HepG2 (cell line): Measurements from ENCODE around the gene R3HDM4. TPM values are rescaled to one million over a fixed set of nuclear protein-coding genes. Genes with fewer than 3 reads are reported as not detected.

ENCODE experiments used
- CBFB ChIP-seq: sonication (generic); formaldehyde crosslinking; IDR thresholded peaks from 2 replicates; pipeline ENCODE4 v1.4.0; 2020; ENCODE audit warnings: missing genetic modification reagents
- FLYWCH1 ChIP-seq: sonication (generic); formaldehyde crosslinking; IDR thresholded peaks from 2 replicates; pipeline ENCODE4 v1.8.1; 2023; ENCODE audit warnings: mild to moderate bottlenecking, missing genetic modification reagents
- FOSL1 ChIP-seq: sonication (generic); formaldehyde crosslinking; IDR thresholded peaks from 2 replicates; pipeline ENCODE4 v1.9.0; 2021; ENCODE audit warnings: missing genetic modification reagents, borderline replicate concordance
- JUND ChIP-seq: sonication (generic); formaldehyde crosslinking; IDR thresholded peaks from 2 replicates; pipeline ENCODE4 v1.8.0; 2022; ENCODE audit warnings: mild to moderate bottlenecking, missing genetic modification reagents
- LCORL ChIP-seq, 2 experiments: fragments of 450-650 bp in 1 of 2; sonication (generic) in 1 of 2; formaldehyde crosslinking in 1 of 2; IDR thresholded peaks; 2 replicates each; pipeline versions ENCODE4 v1.5.0 to v1.6.1; 2017 to 2020; ENCODE audit warnings: antibody characterized with exemption in 1 of 2, missing genetic modification reagents in 1 of 2
- NFATC3 ChIP-seq: sonication (generic); formaldehyde crosslinking; IDR thresholded peaks from 2 replicates; pipeline ENCODE4 v1.5.1; 2020; ENCODE audit warnings: mild to moderate bottlenecking, missing genetic modification reagents
- NFKB2 ChIP-seq: sonication (generic); formaldehyde crosslinking; IDR thresholded peaks from 2 replicates; pipeline ENCODE4 v1.4.0; 2020; ENCODE audit warnings: missing genetic modification reagents, borderline replicate concordance
- NKX3-1 ChIP-seq: sonication (generic); formaldehyde crosslinking; IDR thresholded peaks from 2 replicates; pipeline ENCODE4 v1.5.0; 2020; ENCODE audit warnings: missing genetic modification reagents
- PLRG1 ChIP-seq: fragments of 450-650 bp; conservative IDR thresholded peaks from 2 replicates; pipeline ENCODE4 v1.6.1; 2016
- RARA ChIP-seq: IDR thresholded peaks from 2 replicates; pipeline ENCODE4 v1.6.1; 2016; ENCODE audit warnings: missing genetic modification reagents, missing compliant biosample characterization
- SIX4 ChIP-seq: sonication (generic); formaldehyde crosslinking; IDR thresholded peaks from 2 replicates; pipeline ENCODE4 v1.4.0; 2020; ENCODE audit warnings: missing genetic modification reagents
- SNRNP70 ChIP-seq: fragments of 200-400 bp; formaldehyde crosslinking; IDR thresholded peaks from 2 replicates; pipeline ENCODE4 v1.6.1; 2017; ENCODE audit warnings: mild to moderate bottlenecking, low read depth, low read length, moderate library complexity
- SRSF4 ChIP-seq: fragments of 200-400 bp; formaldehyde crosslinking; IDR thresholded peaks from one replicate; pipeline ENCODE4 v1.6.1; 2018; ENCODE audit warnings: mild to moderate bottlenecking, low read depth, low read length, moderate library complexity; ENCODE audit not compliant: poor library complexity, severe bottlenecking
- SRY ChIP-seq: sonication (generic); formaldehyde crosslinking; IDR thresholded peaks from 2 replicates; pipeline ENCODE4 v1.8.0; 2022; ENCODE audit warnings: mild to moderate bottlenecking, missing genetic modification reagents
- TBX3 ChIP-seq: fragments of 450-650 bp; IDR thresholded peaks from 2 replicates; pipeline ENCODE4 v1.6.1; 2017; ENCODE audit warnings: antibody characterized with exemption, mild to moderate bottlenecking, inconsistent platforms, borderline replicate concordance
- ZNF317 ChIP-seq: sonication (generic); formaldehyde crosslinking; IDR thresholded peaks from 2 replicates; pipeline ENCODE4 v1.5.0; 2020; ENCODE audit warnings: mild to moderate bottlenecking, missing genetic modification reagents
- ZNF350 ChIP-seq: sonication (generic); formaldehyde crosslinking; IDR thresholded peaks from 2 replicates; pipeline ENCODE4 v1.4.0; 2020; ENCODE audit warnings: mild to moderate bottlenecking, low read depth, missing genetic modification reagents, borderline replicate concordance
- ZNF451 ChIP-seq: sonication (generic); formaldehyde crosslinking; IDR thresholded peaks from 2 replicates; pipeline ENCODE4 v1.5.0; 2020; ENCODE audit warnings: mild to moderate bottlenecking, missing genetic modification reagents
- ZNF788 ChIP-seq: sonication (generic); formaldehyde crosslinking; IDR thresholded peaks from 2 replicates; pipeline ENCODE4 v1.5.0; 2020; ENCODE audit warnings: mild to moderate bottlenecking, missing genetic modification reagents, borderline replicate concordance
- polyA plus RNA-seq, 8 experiments: library from polyadenylated mRNA; depleted of rRNA in 3 of 8; stranded (reverse) in 7 of 8; unstranded in 1 of 8; fragments of >200 nt; fragmentation: Illumina TruSeq in 4 of 8; extraction: Trizol in 4 of 8; gene quantifications; 2 replicates each; pipeline versions ENCODE4 v1.2.1 to v1.2.3, GENCODE V29; 2011 to 2016; ENCODE audit warnings: low read depth in 4 of 8, missing spikeins in 1 of 8, mixed read lengths in 1 of 8; ENCODE audit not compliant: insufficient read depth in 1 of 8
- total RNA-seq, 5 experiments: library from RNA; depleted of rRNA; stranded (reverse); fragments of >200 nt; fragmentation: Illumina TruSeq; extraction: Trizol; gene quantifications; 2 replicates each; pipeline ENCODE4 v1.2.3, GENCODE V29; 2016; ENCODE audit warnings: low read depth in 1 of 5
- TF ChIP-seq, protein P1 (sequence below): sonication (generic); formaldehyde crosslinking; IDR thresholded peaks from 2 replicates; pipeline ENCODE4 v1.5.0; 2020; ENCODE audit warnings: missing genetic modification reagents
- TF ChIP-seq, protein P2 (sequence below): sonication (generic); formaldehyde crosslinking; IDR thresholded peaks from 2 replicates; pipeline ENCODE4 v1.5.0; 2020; ENCODE audit warnings: missing genetic modification reagents
- TF ChIP-seq, protein P3 (sequence below): sonication (generic); formaldehyde crosslinking; IDR thresholded peaks from 2 replicates; pipeline ENCODE4 v1.4.0; 2020; ENCODE audit warnings: missing genetic modification reagents
- TF ChIP-seq, protein P4 (sequence below): sonication (generic); formaldehyde crosslinking; IDR thresholded peaks from 2 replicates; pipeline ENCODE4 v1.5.0; 2020; ENCODE audit warnings: mild to moderate bottlenecking, low read depth, missing genetic modification reagents, borderline replicate concordance

The R3HDM4 gene
- total and polyA plus RNA-seq, 2 of the 13 experiments (the other 11 are each of a cell fraction or from before 2014, with no cell fraction given), result 26.2 to 26.9 TPM

DNA sequence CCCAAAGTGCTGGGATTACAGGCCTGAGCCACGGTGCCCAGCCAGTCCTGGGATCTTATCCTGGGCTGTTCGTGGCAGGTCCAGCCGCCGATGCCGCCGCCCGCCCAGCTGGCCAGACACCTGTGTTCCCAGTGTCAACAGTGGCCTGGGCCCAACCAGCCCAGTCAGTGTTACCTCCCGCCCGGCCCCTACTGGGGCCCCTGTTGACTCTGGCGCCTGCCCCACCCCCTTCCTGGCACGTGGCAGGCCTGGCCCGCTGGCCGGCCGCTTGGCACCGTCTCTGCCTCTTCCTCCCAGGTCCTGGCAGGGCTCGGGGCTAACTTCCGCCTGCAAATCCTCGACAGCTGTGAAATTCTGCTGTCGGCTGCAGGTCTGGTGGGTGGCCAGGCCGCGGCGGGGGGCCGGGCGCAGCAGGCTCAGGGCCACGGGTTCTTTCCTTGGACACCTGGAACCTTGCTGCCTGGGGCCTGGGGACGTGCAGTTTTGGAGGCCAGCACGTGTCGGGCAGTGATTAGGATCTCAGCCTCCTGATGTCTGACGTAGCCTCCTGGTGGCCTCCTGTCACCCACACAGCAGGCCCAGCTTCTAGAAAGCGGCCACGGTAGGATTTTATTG lies 22.0 kb upstream of the R3HDM4 start (continued):
- no peak for TF ChIP-seq FLYWCH1 (CRISPR knock-in tag)
- no peak; the same call in 1 of the 2 replicates for TF ChIP-seq SRY (CRISPR knock-in tag)
- TF ChIP-seq ZNF451 (CRISPR knock-in tag), result peak; percentile 70; the same call in 1 of the 2 replicates
- peak; percentile 90 for TF ChIP-seq TBX3
- TF ChIP-seq RARA (CRISPR knock-in tag), result peak; percentile 91
- TF ChIP-seq, protein P1, sequence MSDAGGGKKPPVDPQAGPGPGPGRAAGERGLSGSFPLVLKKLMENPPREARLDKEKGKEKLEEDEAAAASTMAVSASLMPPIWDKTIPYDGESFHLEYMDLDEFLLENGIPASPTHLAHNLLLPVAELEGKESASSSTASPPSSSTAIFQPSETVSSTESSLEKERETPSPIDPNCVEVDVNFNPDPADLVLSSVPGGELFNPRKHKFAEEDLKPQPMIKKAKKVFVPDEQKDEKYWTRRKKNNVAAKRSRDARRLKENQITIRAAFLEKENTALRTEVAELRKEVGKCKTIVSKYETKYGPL (CRISPR knock-in tag), result no peak
- TF ChIP-seq FOSL1 (CRISPR knock-in tag), result no peak
- TF ChIP-seq ZNF788, result peak; percentile 76; the same call in 1 of the 2 replicates
- TF ChIP-seq SRSF4, result no peak
- TF ChIP-seq CBFB (CRISPR knock-in tag), result peak; percentile 92
- peak; percentile 92 for TF ChIP-seq ZNF350 (CRISPR knock-in tag)
- 0 out of 2 replicates have a peak, but pooled peaks have one; percentile 71 for TF ChIP-seq NFATC3 (CRISPR knock-in tag)
- TF ChIP-seq, protein P2, sequence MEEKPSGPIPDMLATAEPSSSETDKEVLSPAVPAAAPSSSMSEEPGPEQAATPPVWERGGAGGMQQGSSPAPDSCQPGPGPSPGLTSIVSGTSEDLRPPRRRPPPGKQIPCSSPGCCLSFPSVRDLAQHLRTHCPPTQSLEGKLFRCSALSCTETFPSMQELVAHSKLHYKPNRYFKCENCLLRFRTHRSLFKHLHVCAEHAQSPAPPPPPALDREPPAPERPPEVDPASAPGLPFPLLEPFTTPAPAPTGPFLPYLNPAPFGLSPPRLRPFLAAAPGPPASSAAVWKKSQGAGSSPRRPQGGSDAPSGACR (CRISPR knock-in tag), result peak; percentile 47; the same call in 1 of the 2 replicates
- TF ChIP-seq PLRG1, result no peak
- TF ChIP-seq, protein P3, sequence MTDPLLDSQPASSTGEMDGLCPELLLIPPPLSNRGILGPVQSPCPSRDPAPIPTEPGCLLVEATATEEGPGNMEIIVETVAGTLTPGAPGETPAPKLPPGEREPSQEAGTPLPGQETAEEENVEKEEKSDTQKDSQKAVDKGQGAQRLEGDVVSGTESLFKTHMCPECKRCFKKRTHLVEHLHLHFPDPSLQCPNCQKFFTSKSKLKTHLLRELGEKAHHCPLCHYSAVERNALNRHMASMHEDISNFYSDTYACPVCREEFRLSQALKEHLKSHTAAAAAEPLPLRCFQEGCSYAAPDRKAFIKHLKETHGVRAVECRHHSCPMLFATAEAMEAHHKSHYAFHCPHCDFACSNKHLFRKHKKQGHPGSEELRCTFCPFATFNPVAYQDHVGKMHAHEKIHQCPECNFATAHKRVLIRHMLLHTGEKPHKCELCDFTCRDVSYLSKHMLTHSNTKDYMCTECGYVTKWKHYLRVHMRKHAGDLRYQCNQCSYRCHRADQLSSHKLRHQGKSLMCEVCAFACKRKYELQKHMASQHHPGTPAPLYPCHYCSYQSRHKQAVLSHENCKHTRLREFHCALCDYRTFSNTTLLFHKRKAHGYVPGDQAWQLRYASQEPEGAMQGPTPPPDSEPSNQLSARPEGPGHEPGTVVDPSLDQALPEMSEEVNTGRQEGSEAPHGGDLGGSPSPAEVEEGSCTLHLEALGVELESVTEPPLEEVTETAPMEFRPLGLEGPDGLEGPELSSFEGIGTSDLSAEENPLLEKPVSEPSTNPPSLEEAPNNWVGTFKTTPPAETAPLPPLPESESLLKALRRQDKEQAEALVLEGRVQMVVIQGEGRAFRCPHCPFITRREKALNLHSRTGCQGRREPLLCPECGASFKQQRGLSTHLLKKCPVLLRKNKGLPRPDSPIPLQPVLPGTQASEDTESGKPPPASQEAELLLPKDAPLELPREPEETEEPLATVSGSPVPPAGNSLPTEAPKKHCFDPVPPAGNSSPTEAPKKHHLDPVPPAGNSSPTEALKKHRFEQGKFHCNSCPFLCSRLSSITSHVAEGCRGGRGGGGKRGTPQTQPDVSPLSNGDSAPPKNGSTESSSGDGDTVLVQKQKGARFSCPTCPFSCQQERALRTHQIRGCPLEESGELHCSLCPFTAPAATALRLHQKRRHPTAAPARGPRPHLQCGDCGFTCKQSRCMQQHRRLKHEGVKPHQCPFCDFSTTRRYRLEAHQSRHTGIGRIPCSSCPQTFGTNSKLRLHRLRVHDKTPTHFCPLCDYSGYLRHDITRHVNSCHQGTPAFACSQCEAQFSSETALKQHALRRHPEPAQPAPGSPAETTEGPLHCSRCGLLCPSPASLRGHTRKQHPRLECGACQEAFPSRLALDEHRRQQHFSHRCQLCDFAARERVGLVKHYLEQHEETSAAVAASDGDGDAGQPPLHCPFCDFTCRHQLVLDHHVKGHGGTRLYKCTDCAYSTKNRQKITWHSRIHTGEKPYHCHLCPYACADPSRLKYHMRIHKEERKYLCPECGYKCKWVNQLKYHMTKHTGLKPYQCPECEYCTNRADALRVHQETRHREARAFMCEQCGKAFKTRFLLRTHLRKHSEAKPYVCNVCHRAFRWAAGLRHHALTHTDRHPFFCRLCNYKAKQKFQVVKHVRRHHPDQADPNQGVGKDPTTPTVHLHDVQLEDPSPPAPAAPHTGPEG (CRISPR knock-in tag), result peak; percentile 77
- TF ChIP-seq SIX4, result peak; percentile 76
- peak; percentile 14; the same call in 1 of the 2 replicates for TF ChIP-seq JUND (CRISPR knock-in tag)
- TF ChIP-seq NKX3-1 (CRISPR knock-in tag), result peak; percentile 69; the same call in 1 of the 2 replicates
- peak; percentile 90; the same call in 1 of the 2 replicates for TF ChIP-seq NFKB2 (CRISPR knock-in tag)
- peak; percentile 94 for TF ChIP-seq ZNF317 (CRISPR knock-in tag)
- TF ChIP-seq, protein P4, sequence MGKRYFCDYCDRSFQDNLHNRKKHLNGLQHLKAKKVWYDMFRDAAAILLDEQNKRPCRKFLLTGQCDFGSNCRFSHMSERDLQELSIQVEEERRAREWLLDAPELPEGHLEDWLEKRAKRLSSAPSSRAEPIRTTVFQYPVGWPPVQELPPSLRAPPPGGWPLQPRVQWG (CRISPR knock-in tag), result no peak
- no peak for TF ChIP-seq LCORL (IDR thresholded peaks at IDR 0.05)
- peak; percentile 97 for TF ChIP-seq LCORL (CRISPR knock-in tag; IDR thresholded peaks at IDR 0.05)
- no peak for TF ChIP-seq SNRNP70
